ENCODE data around the gene SLC6A6. TPM values are rescaled to one million over a fixed set of nuclear protein-coding genes. Genes with fewer than 3 reads are reported as not detected.
A peak's percentile ranks its signal among the peaks of the same experiment; 100 is the strongest.

The SLC6A6 gene
- total RNA-seq, 4 donors from 2014 or later: 14.4 to 35.7 (median 17.0) TPM

DNA sequence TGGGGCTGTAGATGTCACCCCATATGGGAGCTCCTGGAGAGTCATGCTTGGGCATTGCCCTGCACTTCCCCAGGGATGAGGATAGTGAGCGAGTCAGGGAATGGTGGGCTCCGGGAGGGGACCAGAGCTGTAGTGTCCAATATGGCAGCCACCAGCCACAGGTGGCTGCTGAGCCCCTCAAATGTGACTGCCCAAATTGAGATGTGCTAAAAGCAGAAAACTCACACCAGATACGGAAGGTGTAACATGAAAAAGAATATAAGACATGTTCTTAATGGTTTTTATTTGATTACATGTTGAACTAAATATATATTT, 106.1 kb downstream of the SLC6A6 start:
- no peak overlapping the region for H3K4me3 ChIP-seq
- whole genome bisulfite sequencing, 2 donors: 44 to 50% methylated on average over 3 of the region's 3 CpGs
- no peak for DNase-seq
- no peaks in the 10 kb centered on the region for H3K36me3 ChIP-seq
- no peak overlapping the region for H3K27ac ChIP-seq
- TF ChIP-seq, protein P1, sequence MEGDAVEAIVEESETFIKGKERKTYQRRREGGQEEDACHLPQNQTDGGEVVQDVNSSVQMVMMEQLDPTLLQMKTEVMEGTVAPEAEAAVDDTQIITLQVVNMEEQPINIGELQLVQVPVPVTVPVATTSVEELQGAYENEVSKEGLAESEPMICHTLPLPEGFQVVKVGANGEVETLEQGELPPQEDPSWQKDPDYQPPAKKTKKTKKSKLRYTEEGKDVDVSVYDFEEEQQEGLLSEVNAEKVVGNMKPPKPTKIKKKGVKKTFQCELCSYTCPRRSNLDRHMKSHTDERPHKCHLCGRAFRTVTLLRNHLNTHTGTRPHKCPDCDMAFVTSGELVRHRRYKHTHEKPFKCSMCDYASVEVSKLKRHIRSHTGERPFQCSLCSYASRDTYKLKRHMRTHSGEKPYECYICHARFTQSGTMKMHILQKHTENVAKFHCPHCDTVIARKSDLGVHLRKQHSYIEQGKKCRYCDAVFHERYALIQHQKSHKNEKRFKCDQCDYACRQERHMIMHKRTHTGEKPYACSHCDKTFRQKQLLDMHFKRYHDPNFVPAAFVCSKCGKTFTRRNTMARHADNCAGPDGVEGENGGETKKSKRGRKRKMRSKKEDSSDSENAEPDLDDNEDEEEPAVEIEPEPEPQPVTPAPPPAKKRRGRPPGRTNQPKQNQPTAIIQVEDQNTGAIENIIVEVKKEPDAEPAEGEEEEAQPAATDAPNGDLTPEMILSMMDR (IDR thresholded peaks at IDR 0.05): no peak
- TF ChIP-seq POLR2A (IDR thresholded peaks at IDR 0.05): no peak
- peaks cover 0 to 5% (median 5%) of the 10 kb centered on the region in 3 donors for H3K4me1 ChIP-seq
- H3K27me3 ChIP-seq: no peaks in the 10 kb centered on the region
- intact Hi-C loops (cut with DNase I): loop anchor here (10.0 kb wide), 1 partner anchor 406 kb away; no protein-coding TSS in a partner anchor
- no peaks in the 10 kb centered on the region for H3K9me3 ChIP-seq

DNA sequence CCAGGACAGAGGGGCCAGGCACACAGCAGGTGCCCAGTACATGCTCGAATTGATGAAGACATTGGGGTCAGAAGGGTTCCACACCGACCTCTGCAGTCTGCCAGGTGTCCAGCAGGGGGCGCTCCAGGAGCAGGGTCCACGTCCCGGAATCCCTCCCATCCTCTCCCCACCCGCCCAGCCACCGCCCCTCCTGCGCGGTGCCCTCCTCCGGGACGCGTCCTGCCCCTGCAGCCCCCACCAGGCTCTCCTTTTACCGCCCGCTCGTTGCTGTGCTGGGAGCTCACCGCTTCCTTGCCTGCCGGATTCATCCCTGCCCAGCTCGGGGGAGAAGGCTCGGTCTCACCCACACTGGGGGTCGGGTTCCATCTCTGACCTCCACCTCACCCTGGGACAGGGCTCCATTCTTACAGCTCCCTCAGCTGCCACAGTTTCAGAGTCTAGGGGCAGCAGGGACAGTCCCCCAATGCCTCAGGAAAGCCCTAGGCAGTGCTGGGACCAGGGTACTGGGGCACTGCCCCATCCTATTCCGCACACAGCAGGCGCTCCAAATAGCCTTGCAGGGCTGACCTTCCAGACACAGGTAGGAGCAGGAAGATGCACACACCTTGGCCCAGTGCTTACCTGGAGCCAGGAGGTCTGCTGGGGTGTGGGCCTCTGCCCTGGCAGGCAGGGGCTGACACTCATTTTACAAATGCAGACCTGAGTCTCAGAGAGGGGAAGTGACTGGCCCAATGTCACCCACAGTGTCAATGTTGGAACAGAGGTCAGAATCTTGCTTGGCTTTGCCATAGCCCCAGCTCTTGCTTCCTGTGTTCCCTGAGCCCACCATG, 106.8 kb downstream of the SLC6A6 start:
- no peak for DNase-seq
- H3K9me3 ChIP-seq: no peaks in the 10 kb centered on the region
- H3K27ac ChIP-seq: no peak overlapping the region
- peaks cover 0 to 5% (median 5%) of the 10 kb centered on the region in 3 donors for H3K4me1 ChIP-seq
- TF ChIP-seq, protein P1 (IDR thresholded peaks at IDR 0.05): peak; percentile 77 to 97 (median 80)
- TF ChIP-seq POLR2A (IDR thresholded peaks at IDR 0.05): no peak
- intact Hi-C loops (cut with DNase I): loop anchor here (10.0 kb wide), 1 partner anchor 406 kb away; no protein-coding TSS in a partner anchor
- no peaks in the 10 kb centered on the region for H3K27me3 ChIP-seq
- no peaks in the 10 kb centered on the region for H3K36me3 ChIP-seq
- H3K4me3 ChIP-seq: peak overlapping the region in 1 of 4 donors; percentile 26
- 0% methylated on average over 4 to 10 of the region's 22 CpGs for WGBS, 2 donors

DNA sequence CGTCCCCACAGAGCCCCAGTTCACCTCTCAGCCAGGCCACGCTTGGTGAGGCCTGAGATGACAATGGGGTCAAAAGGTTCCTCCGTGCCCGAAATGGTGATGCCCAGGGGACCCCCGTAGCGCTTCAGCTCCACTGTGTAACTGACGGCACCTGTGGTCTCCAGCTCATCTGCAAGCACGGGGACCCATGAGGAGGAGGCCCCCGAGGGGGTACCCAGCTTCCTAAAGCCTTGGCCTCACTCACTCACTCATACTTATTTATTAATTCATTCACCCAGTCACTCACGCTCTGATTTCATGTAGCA, 107.3 kb downstream of the SLC6A6 start:
- Histone ChIP-seq H3K9me3 (no peaks in the 10 kb centered on the region), H3K36me3 (no peaks in the 10 kb centered on the region), H3K27ac (no peak overlapping the region), H3K4me1 (peaks cover 0 to 5% (median 5%) of the 10 kb centered on the region in 3 donors), H3K27me3 (no peaks in the 10 kb centered on the region), H3K4me3 (no peak overlapping the region)
- no peak for DNase-seq
- TF ChIP-seq, protein P1 (IDR thresholded peaks at IDR 0.05): no peak
- TF ChIP-seq POLR2A (IDR thresholded peaks at IDR 0.05): no peak
- intact Hi-C loops (cut with DNase I): loop anchor here (10.0 kb wide), 1 partner anchor 405 kb away; no protein-coding TSS in a partner anchor
- 69 to 91% methylated on average over 2 to 8 of the region's 10 CpGs for WGBS, 2 donors

DNA sequence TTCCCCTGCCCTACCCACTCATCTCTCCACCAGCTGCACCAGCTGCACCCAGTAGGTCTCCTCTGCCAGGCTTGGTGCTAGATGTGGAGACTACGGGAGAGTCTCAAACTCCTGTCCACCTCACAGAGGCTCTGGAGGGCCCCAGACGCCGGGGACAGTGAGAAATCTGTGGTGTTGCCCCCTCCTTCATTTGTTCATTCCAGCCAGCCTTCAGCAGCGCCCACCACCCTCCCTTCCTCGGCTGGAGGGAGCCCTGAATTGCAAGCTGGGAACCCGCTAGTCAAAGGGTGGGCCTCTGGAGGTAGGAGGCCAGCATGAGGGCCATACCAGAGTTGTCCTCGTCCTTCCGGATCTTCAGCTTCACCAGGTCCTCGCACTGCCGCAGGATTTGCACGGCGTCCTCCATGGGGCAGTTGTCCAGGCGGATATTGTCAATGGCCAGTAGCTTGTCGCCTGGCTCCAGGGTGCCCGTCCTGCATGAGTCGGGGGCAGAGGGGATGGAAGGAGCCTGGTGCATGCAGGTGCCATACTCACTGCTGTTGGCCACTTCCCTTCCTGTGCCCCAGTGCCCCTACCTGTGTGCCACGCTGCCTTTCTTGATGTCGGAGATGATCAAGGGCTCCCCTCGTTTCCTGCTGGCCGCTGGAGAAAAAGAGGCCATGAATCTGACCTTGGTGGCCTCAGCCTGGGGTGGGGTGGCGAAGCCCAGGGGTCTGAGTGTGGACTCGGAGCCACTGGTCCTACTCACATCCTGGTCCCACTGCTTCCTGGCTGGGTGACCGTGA, 108.6 kb downstream of the SLC6A6 start:
- DNase-seq: no peak
- H3K27me3 ChIP-seq: no peaks in the 10 kb centered on the region
- no peak overlapping the region for H3K4me3 ChIP-seq
- intact Hi-C loops (cut with DNase I): no loop called here
- TF ChIP-seq POLR2A (IDR thresholded peaks at IDR 0.05): no peak
- TF ChIP-seq, protein P1 (IDR thresholded peaks at IDR 0.05): no peak
- no peaks in the 10 kb centered on the region for H3K9me3 ChIP-seq
- WGBS, 2 donors: 61 to 83% methylated on average over 10 of the region's 23 CpGs
- no peaks in the 10 kb centered on the region for H3K36me3 ChIP-seq
- H3K27ac ChIP-seq: no peak overlapping the region
- H3K4me1 ChIP-seq: peaks cover 0 to 5% (median 5%) of the 10 kb centered on the region in 3 donors

All from esophagus squamous epithelium (tissue), 5 donors.